Lower leg skin (tissue), 3 donors: ENCODE results near the gene PPM1E.

Experiments
- CTCF ChIP-seq, 3 donors: fragments of 450-650 bp; IDR thresholded peaks; one replicate each; pipeline ENCODE4 v1.5.1; 2016; ENCODE audit warnings: antibody characterized with exemption in 3 of 3, mild to moderate bottlenecking in 3 of 3, moderate library complexity in 2 of 3
- POLR2A ChIP-seq, 2 donors: fragments of 450-650 bp; IDR thresholded peaks; one replicate each; pipeline ENCODE4 v1.6.1; 2016 to 2017; ENCODE audit warnings: antibody characterized with exemption in 2 of 2, mild to moderate bottlenecking in 1 of 2, moderate library complexity in 1 of 2

- TF ChIP-seq CTCF (IDR thresholded peaks at IDR 0.05) (no peak), POLR2A (IDR thresholded peaks at IDR 0.05) (no peak)
These were observed 270.7 kb downstream of the PPM1E start for GRCh38 chr17:59026176-59026939.
